Colonic mucosa (tissue), 4 donors: Measurements from ENCODE around the gene IFNE. TPM values are rescaled to one million over a fixed set of nuclear protein-coding genes. Genes with fewer than 3 reads are reported as not detected.

Experiments
- DNase-seq: peaks from one replicate; pipeline ENCODE4 v3.0.0-alpha.2; 2020
- H3K27ac ChIP-seq: fragments of 200-600 bp; one replicate; pipeline ENCODE4 v1.8.0; 2021
- H3K27me3 ChIP-seq: fragments of 200-600 bp; one replicate; pipeline ENCODE4 v1.8.0; 2021
- H3K36me3 ChIP-seq: fragments of 200-600 bp; one replicate; pipeline ENCODE4 v1.8.0; 2021
- H3K4me1 ChIP-seq: fragments of 200-600 bp; one replicate; pipeline ENCODE4 v1.8.0; 2021; ENCODE audit warnings: mild to moderate bottlenecking
- H3K4me3 ChIP-seq: fragments of 200-600 bp; one replicate; pipeline ENCODE4 v1.8.0; 2021
- H3K9ac ChIP-seq, 2 donors: one replicate each; pipeline ENCODE4 v1.7.0; 2013; ENCODE audit warnings: control low read depth in 2 of 2, low read depth in 2 of 2, low read length in 2 of 2
- H3K9me3 ChIP-seq: fragments of 200-600 bp; one replicate; pipeline ENCODE4 v1.8.0; 2021
- CTCF ChIP-seq: fragments of 200-600 bp; IDR thresholded peaks from one replicate; pipeline ENCODE4 v1.8.0; 2022; ENCODE audit warnings: antibody characterized with exemption, mild to moderate bottlenecking
- intact Hi-C: fragments of 100-400 bp; cut with DNase I; formaldehyde crosslinking; loops from one replicate; pipeline ENCODE4 v1.14.1; 2022
- total RNA-seq, 2 donors: library from RNA; stranded (reverse); fragmentation: NEBNext Ultra II Directional in 1 of 2; extraction: Animal tissue kit (Norgen Biotek cat#: 25700) in 1 of 2; gene quantifications; one replicate each; pipeline ENCODE4 v1.2.1, GENCODE V29; 2021
- donor health status: healthy.
- donor health status: DM: no; HTN: no; CAD: no.
- donor health status: DM: no; HTN: no; CAD: no.

IFNE gene
- total RNA-seq, 2 donors from 2014 or later: not detected

GRCh38 chr9:21491756-21492155 lies 9.6 kb upstream of the IFNE start:
- H3K4me1 ChIP-seq: no peaks in the 10 kb centered on the region
- no peak for TF ChIP-seq CTCF
- H3K36me3 ChIP-seq: no peaks in the 10 kb centered on the region
- no peak overlapping the region for H3K4me3 ChIP-seq
- H3K27ac ChIP-seq: no peak overlapping the region
- no peak for DNase-seq
- no peaks in the 10 kb centered on the region for H3K27me3 ChIP-seq
- no peak overlapping the region for H3K9ac ChIP-seq
- no peaks in the 10 kb centered on the region for H3K9me3 ChIP-seq
- intact Hi-C loops: no loop called here

GRCh38 chr9:21481470-21482056 lies 550 bp downstream of the IFNE start:
- no peak for DNase-seq
- intact Hi-C loops: no loop called here

GRCh38 chr9:21479152-21479702 lies 2.9 kb downstream of the IFNE start:
- intact Hi-C loops: no loop called here
- TF ChIP-seq CTCF: no peak

More at GRCh38 chr9:21481470-21482056, 550 bp downstream of the IFNE start:
- Histone ChIP-seq H3K9me3 (no peaks in the 10 kb centered on the region), H3K4me3 (no peak overlapping the region), H3K27ac (no peak overlapping the region), H3K36me3 (no peaks in the 10 kb centered on the region), H3K9ac (no peak overlapping the region), H3K27me3 (no peaks in the 10 kb centered on the region), H3K4me1 (no peaks in the 10 kb centered on the region)
- no peak for TF ChIP-seq CTCF

GRCh38 chr9:21477466-21477865 lies 4.6 kb downstream of the IFNE start:
- intact Hi-C loops: no loop called here
- no peaks in the 10 kb centered on the region for H3K9me3 ChIP-seq
- no peaks in the 10 kb centered on the region for H3K36me3 ChIP-seq
- H3K27me3 ChIP-seq: no peaks in the 10 kb centered on the region
- H3K27ac ChIP-seq: no peak overlapping the region
- H3K4me3 ChIP-seq: no peak overlapping the region
- H3K4me1 ChIP-seq: no peaks in the 10 kb centered on the region
- no peak for TF ChIP-seq CTCF
- no peak overlapping the region for H3K9ac ChIP-seq
- DNase-seq: no peak

More at GRCh38 chr9:21479152-21479702, 2.9 kb downstream of the IFNE start:
- no peaks in the 10 kb centered on the region for H3K9me3 ChIP-seq
- no peaks in the 10 kb centered on the region for H3K36me3 ChIP-seq
- H3K4me1 ChIP-seq: no peaks in the 10 kb centered on the region
- no peaks in the 10 kb centered on the region for H3K27me3 ChIP-seq
- H3K9ac ChIP-seq: no peak overlapping the region
- no peak overlapping the region for H3K4me3 ChIP-seq
- DNase-seq: no peak
- no peak overlapping the region for H3K27ac ChIP-seq

GRCh38 chr9:21473236-21473635 lies 8.9 kb downstream of the IFNE start:
- H3K27me3 ChIP-seq: no peaks in the 10 kb centered on the region
- H3K4me1 ChIP-seq: no peaks in the 10 kb centered on the region
- DNase-seq: no peak
- H3K9me3 ChIP-seq: no peaks in the 10 kb centered on the region
- H3K36me3 ChIP-seq: no peaks in the 10 kb centered on the region
- H3K27ac ChIP-seq: no peak overlapping the region
- no peak for TF ChIP-seq CTCF
- no peak overlapping the region for H3K9ac ChIP-seq
- intact Hi-C loops: no loop called here
- no peak overlapping the region for H3K4me3 ChIP-seq
